Measurements from ENCODE around the gene ATP8B1. TPM values are rescaled to one million over a fixed set of nuclear protein-coding genes. Genes with fewer than 3 reads are reported as not detected.
"Not testable (repeated sequence)": the region's sequence is repeated elsewhere in the genome, so short reads cannot be mapped to it uniquely, and the experiment has no call there.

The ATP8B1 gene
- total and polyA plus RNA-seq, 3 donors from 2014 or later: 1.6 to 3.0 (median 1.7) TPM

DNA sequence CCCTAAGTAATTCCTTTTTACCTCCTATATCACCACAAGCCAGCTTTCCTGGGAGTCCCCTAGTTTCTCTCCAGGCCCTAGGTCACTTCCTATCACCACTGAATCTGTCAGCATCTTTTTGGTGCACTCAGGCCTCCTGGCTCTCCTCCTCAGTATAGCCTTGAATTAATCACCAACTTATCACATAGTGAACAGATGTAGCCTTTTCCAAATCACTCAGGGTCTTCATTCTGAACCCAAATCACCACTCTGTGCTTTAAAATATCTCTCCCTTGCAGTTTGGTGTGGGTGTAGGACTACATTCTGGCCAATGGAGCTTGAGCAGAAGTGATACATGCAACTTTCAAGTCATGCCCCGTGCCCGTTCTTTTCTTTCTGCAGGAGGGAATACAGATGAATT lies 29.6 kb upstream of the ATP8B1 start:
- no peaks in the 10 kb centered on the region for H3K4me1 ChIP-seq

DNA sequence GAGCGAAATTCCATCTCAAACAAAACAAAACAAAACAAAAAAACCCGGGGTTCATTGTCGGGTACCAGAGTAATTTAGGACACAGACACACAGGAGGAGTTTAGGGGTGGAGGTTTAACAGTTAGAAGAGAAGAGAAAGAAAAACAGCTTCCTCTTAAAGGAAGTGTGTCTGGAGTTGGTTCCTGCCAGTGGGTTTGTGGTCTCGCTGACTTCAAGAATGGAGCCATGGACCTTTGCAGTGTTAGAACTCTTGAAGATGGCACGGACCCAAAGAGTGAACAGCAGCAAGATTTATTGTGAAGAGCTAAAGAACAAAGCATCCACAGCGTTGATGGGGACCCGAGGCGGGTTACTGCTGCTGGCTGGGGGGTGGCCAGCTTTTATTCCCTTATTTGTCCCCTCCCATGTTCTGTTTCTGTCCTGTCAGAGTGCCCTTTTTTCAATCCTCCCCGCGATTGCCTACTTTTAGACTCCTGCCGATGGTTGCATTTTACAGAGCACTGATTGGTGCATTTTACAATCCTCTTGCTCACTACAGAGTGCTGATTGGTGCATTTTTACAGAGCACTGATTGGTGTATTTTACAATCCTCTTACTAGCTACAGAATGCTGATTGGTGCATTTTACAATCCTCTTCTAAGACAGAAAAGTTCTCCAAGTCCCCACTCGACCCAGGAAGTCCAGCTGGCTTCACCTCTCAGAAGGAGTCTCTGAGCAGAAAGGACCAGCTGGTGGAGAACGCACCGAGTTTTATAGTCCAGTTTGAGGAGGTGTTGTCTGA lies 28.7 kb upstream of the ATP8B1 start:
- intact Hi-C loops (cut with DNase I; ENCODE audit: low total_unique reads): no loop called here
- no peaks in the 10 kb centered on the region for H3K4me1 ChIP-seq
- H3K4me3 ChIP-seq: no peak overlapping the region
- 79 to 90% methylated on average over 14 of the region's 14 CpGs for WGBS, 2 donors
- H3K27ac ChIP-seq: no peak overlapping the region
- TF ChIP-seq, protein P1, sequence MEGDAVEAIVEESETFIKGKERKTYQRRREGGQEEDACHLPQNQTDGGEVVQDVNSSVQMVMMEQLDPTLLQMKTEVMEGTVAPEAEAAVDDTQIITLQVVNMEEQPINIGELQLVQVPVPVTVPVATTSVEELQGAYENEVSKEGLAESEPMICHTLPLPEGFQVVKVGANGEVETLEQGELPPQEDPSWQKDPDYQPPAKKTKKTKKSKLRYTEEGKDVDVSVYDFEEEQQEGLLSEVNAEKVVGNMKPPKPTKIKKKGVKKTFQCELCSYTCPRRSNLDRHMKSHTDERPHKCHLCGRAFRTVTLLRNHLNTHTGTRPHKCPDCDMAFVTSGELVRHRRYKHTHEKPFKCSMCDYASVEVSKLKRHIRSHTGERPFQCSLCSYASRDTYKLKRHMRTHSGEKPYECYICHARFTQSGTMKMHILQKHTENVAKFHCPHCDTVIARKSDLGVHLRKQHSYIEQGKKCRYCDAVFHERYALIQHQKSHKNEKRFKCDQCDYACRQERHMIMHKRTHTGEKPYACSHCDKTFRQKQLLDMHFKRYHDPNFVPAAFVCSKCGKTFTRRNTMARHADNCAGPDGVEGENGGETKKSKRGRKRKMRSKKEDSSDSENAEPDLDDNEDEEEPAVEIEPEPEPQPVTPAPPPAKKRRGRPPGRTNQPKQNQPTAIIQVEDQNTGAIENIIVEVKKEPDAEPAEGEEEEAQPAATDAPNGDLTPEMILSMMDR (IDR thresholded peaks at IDR 0.05): no peak
- no peaks in the 10 kb centered on the region for H3K36me3 ChIP-seq (ENCODE audit: low read depth, missing control alignments)
- H3K9me3 ChIP-seq: no peaks in the 10 kb centered on the region
- no peak for DNase-seq
- H3K27me3 ChIP-seq: no peaks in the 10 kb centered on the region

More for the DNA sequence above, 29.6 kb upstream of the ATP8B1 start:
- Histone ChIP-seq H3K27ac (no peak overlapping the region), H3K4me3 (no peak overlapping the region), H3K9me3 (no peaks in the 10 kb centered on the region), H3K36me3 (ENCODE audit: low read depth, missing control alignments) (no peaks in the 10 kb centered on the region), H3K27me3 (no peaks in the 10 kb centered on the region)
- TF ChIP-seq, protein P1 (IDR thresholded peaks at IDR 0.05): no peak
- intact Hi-C loops (cut with DNase I; ENCODE audit: low total_unique reads): no loop called here
- WGBS, 2 donors: 73% methylated on average over 2 of the region's 2 CpGs
- no peak for DNase-seq

DNA sequence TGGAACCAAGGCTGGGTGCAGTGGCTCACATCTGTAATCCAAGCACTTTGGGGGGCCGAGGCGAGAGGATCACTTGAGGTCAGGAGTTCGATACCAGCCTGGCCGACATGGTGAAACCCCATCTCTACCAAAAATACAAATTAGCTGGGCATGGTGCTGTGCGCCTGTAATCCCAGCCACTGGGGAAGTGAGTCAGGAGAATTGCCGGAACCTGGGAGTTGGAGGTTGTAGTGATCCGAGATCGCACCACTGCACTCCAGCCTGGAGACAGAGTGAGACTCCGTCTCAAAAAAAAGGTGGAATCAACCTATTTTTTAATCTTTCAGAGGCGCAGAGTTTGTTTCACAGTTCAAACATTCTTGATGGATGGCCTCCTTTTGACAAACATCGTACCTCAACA lies 24.5 kb upstream of the ATP8B1 start:
- no peak for DNase-seq
- Histone ChIP-seq H3K4me3 (no peak overlapping the region), H3K36me3 (ENCODE audit: low read depth, missing control alignments) (no peaks in the 10 kb centered on the region), H3K27ac (no peak overlapping the region), H3K9me3 (no peaks in the 10 kb centered on the region), H3K27me3 (no peaks in the 10 kb centered on the region), H3K4me1 (no peaks in the 10 kb centered on the region)
- WGBS, 2 donors: 83 to 91% methylated on average over 11 of the region's 11 CpGs
- intact Hi-C loops (cut with DNase I; ENCODE audit: low total_unique reads): no loop called here
- TF ChIP-seq, protein P1 (IDR thresholded peaks at IDR 0.05): no peak
- TF ChIP-seq POLR2A (IDR thresholded peaks at IDR 0.05): no peak

DNA sequence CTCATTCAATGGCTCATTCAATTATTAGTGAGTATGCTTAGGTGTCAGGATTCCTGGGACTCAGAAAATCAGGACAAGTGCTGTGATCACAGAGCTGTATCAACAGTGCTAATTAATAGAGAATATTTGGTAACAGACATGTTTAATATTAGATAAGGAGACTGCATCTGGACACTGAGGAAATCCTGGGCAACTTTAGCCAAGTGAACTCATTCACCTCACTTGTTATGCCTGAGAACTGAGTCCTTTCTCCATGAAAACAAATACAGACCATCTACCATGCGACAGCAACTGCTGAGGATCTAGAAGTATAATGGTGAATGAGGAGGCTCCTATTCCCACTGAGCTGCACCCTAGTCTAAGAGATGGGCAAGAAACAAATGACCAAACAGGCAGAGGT lies 23.1 kb upstream of the ATP8B1 start:
- 91 to 94% methylated on average over 1 of the region's 1 CpG for WGBS, 2 donors
- Histone ChIP-seq H3K27ac (no peak overlapping the region), H3K36me3 (ENCODE audit: low read depth, missing control alignments) (no peaks in the 10 kb centered on the region), H3K9me3 (no peaks in the 10 kb centered on the region), H3K4me1 (no peaks in the 10 kb centered on the region), H3K4me3 (no peak overlapping the region), H3K27me3 (no peaks in the 10 kb centered on the region)
- TF ChIP-seq, protein P1 (IDR thresholded peaks at IDR 0.05): no peak
- TF ChIP-seq POLR2A (IDR thresholded peaks at IDR 0.05): no peak
- DNase-seq: no peak
- intact Hi-C loops (cut with DNase I; ENCODE audit: low total_unique reads): no loop called here

DNA sequence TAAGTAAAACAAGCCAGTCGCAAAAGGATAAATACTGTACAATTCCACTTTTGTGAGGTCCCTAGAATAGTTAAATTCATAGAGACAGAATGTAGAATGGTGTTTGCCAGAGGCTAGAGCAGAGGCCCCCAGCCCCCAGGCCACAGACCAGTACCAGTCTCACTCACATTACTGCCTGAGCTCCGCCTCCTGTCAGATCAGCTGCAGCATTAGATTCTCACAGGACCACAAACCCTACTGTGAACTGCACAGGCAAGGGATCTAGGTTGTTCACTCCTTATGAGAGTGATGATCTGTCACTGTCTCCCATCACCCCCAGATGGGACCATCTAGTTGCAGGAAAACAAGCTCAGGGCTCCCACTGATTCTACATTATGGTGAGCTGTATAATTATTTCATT lies 17.5 kb upstream of the ATP8B1 start:
- H3K9me3 ChIP-seq; H3K27me3 ChIP-seq; H3K4me1 ChIP-seq; H3K4me3 ChIP-seq; DNase-seq; H3K36me3 ChIP-seq (ENCODE audit: low read depth, missing control alignments); intact Hi-C loops (cut with DNase I; ENCODE audit: low total_unique reads); H3K27ac ChIP-seq: not testable (repeated sequence)
- WGBS, 2 donors: 93 to 97% methylated on average over 2 of the region's 2 CpGs

Measured in testis (tissue), 3 donors.